PFSK-1 (cell line): ENCODE results near the gene RDH16.

Experiments used
- FOXP2 ChIP-seq: optimal IDR thresholded peaks from 2 replicates; pipeline ENCODE3; 2011; ENCODE audit warnings: borderline replicate concordance, control low read depth, inconsistent platforms; ENCODE audit not compliant: insufficient read depth; ENCODE audit errors: extremely low read length, extremely low read depth
- POLR2AphosphoS5 ChIP-seq: IDR thresholded peaks from 2 replicates; pipeline ENCODE4 v1.6.1; 2012; ENCODE audit warnings: low read depth, mild to moderate bottlenecking, control low read depth, low read length, moderate library complexity
- SIN3A ChIP-seq: IDR thresholded peaks from 2 replicates; pipeline ENCODE4 v1.6.1; 2012; ENCODE audit warnings: mild to moderate bottlenecking, low read length, moderate library complexity, borderline replicate concordance; ENCODE audit not compliant: insufficient read depth
- TAF1 ChIP-seq: IDR thresholded peaks from 2 replicates; pipeline ENCODE4 v1.6.1; 2012; ENCODE audit warnings: low read length, control low read depth, borderline replicate concordance; ENCODE audit not compliant: insufficient read depth
- TF ChIP-seq, protein P1 (sequence below), 2 experiments: IDR thresholded peaks; 2 replicates each; pipeline versions ENCODE4 v1.6.1 to v1.8.0; 2011 to 2012; ENCODE audit warnings: low read depth in 2 of 2, low read length in 2 of 2, control low read depth in 1 of 2, inconsistent platforms in 1 of 2, mild to moderate bottlenecking in 1 of 2, moderate library complexity in 1 of 2; ENCODE audit not compliant: insufficient read depth in 1 of 2

RDH16 gene

DNA sequence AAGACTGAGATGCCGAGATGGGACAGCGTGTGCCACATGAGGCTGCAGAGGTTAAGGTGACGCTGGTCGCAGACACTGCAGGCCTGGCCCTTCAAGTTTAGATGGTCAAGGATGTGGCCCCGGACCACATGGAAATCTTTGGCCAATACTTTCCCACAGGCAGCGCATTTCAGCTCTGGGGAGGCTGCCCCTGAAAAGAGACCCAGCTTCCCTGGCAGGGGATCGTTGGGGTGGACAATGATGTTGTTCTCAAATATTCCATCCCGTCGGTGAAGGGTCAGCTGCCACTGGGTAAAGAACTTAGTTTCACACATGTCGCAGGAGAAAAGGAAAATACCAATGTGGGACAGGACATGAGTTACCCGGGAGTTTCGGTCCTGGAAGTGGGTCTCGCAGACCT lies 46.0 kb upstream of the RDH16 start:
- TF ChIP-seq, protein P1, sequence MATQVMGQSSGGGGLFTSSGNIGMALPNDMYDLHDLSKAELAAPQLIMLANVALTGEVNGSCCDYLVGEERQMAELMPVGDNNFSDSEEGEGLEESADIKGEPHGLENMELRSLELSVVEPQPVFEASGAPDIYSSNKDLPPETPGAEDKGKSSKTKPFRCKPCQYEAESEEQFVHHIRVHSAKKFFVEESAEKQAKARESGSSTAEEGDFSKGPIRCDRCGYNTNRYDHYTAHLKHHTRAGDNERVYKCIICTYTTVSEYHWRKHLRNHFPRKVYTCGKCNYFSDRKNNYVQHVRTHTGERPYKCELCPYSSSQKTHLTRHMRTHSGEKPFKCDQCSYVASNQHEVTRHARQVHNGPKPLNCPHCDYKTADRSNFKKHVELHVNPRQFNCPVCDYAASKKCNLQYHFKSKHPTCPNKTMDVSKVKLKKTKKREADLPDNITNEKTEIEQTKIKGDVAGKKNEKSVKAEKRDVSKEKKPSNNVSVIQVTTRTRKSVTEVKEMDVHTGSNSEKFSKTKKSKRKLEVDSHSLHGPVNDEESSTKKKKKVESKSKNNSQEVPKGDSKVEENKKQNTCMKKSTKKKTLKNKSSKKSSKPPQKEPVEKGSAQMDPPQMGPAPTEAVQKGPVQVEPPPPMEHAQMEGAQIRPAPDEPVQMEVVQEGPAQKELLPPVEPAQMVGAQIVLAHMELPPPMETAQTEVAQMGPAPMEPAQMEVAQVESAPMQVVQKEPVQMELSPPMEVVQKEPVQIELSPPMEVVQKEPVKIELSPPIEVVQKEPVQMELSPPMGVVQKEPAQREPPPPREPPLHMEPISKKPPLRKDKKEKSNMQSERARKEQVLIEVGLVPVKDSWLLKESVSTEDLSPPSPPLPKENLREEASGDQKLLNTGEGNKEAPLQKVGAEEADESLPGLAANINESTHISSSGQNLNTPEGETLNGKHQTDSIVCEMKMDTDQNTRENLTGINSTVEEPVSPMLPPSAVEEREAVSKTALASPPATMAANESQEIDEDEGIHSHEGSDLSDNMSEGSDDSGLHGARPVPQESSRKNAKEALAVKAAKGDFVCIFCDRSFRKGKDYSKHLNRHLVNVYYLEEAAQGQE (IDR thresholded peaks at IDR 0.05; ENCODE audit: insufficient read depth in 1 of 2, low read depth in 2 of 2, low read length in 2 of 2) = no peak
- no peak for TF ChIP-seq TAF1
- TF ChIP-seq FOXP2 = no peak
- TF ChIP-seq POLR2AphosphoS5 = no peak
- no peak for TF ChIP-seq SIN3A

DNA sequence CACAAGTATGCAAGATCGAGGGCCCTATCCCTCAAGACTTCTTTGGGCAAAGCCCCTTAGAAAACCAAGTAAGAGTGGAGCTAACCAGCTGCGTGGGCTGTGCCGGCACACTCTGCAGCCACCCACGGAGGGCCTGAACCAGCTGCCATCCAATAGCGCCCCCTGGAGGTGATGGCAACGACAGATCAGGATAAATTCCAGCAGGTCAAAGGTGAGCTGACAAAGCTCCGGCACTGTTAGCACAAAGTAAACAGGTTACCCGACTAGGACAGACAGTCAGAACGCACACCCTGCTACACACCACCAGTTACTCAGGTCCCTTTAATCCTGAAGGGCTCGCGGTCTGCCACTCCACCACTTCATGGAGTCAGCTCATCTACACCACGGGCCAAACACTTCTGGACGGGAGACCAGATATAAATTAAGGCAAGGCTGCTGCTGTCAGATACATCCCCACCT lies 44.1 kb upstream of the RDH16 start:
- TF ChIP-seq SIN3A = no peak
- TF ChIP-seq, protein P1 (IDR thresholded peaks at IDR 0.05; ENCODE audit: insufficient read depth in 1 of 2, low read depth in 2 of 2, low read length in 2 of 2) = no peak
- no peak for TF ChIP-seq POLR2AphosphoS5
- TF ChIP-seq FOXP2 = no peak
- no peak for TF ChIP-seq TAF1

DNA sequence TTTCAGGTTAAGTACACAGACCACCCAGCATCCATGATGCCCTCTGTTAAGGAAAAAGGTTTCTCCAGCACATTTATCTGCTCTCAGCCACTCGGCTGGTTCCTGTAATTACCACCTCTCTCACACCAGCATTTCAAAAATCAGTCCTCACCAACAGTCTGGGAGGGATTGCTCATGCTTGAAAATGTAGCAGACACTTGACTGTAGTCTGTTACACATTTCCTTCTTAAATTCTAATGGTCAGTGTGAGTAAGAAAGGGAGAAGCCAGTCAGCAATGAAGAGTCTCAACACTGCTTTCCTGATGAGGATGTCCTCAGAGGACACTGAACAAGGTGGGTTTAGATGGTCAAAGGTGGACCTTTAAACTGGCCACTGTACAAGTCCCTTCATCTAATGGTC lies 43.0 kb upstream of the RDH16 start:
- TF ChIP-seq POLR2AphosphoS5 (no peak), TAF1 (no peak), FOXP2 (no peak), SIN3A (no peak)
- TF ChIP-seq, protein P1 (IDR thresholded peaks at IDR 0.05; ENCODE audit: insufficient read depth in 1 of 2, low read depth in 2 of 2, low read length in 2 of 2) = no peak

DNA sequence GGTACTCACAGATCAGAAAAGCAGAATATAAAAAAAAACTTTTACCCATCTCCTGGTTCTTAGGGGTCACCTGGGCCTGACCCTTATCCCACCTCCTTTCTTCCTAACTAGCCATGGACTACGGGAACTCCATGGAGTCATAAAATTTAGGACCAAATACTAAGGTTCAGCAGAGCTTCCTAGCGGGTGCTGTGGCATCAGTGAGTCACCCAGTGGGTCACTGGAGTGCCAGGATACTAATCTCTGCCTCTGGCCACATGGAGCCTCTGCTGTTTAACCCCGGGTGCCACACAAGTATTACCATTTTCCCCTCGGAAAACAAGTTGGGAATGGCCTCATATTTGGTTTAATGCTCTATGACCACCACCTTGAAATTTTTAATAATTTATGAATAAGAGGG lies 42.0 kb upstream of the RDH16 start:
- TF ChIP-seq SIN3A (no peak), TAF1 (no peak), FOXP2 (no peak), POLR2AphosphoS5 (no peak)
- TF ChIP-seq, protein P1 (IDR thresholded peaks at IDR 0.05; ENCODE audit: insufficient read depth in 1 of 2, low read depth in 2 of 2, low read length in 2 of 2) = no peak

DNA sequence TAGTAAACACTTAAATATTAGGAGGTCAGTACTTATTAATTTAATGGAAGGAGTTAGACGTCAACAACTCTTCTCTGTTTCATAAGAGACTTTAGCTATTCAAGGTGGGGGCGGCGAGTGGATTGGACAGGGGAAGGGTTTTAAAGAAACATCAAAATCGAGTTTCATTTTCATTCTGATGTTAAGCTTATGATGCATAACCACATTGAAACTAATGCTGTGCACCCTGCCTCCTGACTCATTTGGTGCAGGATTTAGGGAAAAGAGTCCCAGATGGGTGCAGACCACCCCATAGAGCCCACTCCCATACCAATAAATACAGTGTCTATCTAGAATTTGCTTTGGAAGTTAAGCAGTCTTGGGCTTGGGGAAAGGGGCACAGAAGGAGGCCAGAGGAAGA lies 41.6 kb upstream of the RDH16 start:
- TF ChIP-seq FOXP2 (no peak), POLR2AphosphoS5 (no peak), TAF1 (no peak), SIN3A (no peak)
- TF ChIP-seq, protein P1 (IDR thresholded peaks at IDR 0.05; ENCODE audit: insufficient read depth in 1 of 2, low read depth in 2 of 2, low read length in 2 of 2) = no peak
